Endothelial cell of umbilical vein (primary cell): Measurements from ENCODE around the gene URI1. TPM values are rescaled to one million over a fixed set of nuclear protein-coding genes. Genes with fewer than 3 reads are reported as not detected.

Experiments
- BruUV-seq: library from RNA; stranded (reverse); fragments of 400-500 nt; replicated peaks from 2 replicates; lab custom pipeline; 2021; lab: Mats Ljungman, UMichigan
- CTCF ChIA-PET: fragments of 300-600, 350-600 bp; sonication (Branson Sonifier 250); formaldehyde crosslinking; loops from one replicate; lab custom pipeline; 2021; ENCODE audit warnings: antibody characterized with exemption, inconsistent platforms; lab: Charles Lee
- POLR2A ChIA-PET: fragments of 300-600, 350-600 bp; sonication (Branson Sonifier 250); formaldehyde crosslinking; loops from one replicate; lab custom pipeline; 2021; ENCODE audit warnings: antibody characterized with exemption, inconsistent platforms; lab: Charles Lee
- DNase-seq: peaks from one replicate; pipeline ENCODE4 v3.0.0-alpha.2; 2011; ENCODE audit warnings: low read depth, low spot score
- FAIRE-seq: peaks from 2 replicates; lab custom pipeline; 2011; peaks lifted over from hg19 to GRCh38; lab: Jason Lieb, UNC
- H2AFZ ChIP-seq: 2 replicates; pipeline ENCODE4 v1.6.0; 2012; ENCODE audit warnings: low read depth, low read length, control low read depth, inconsistent platforms
- H3K27ac ChIP-seq: 2 replicates; pipeline ENCODE4 v1.5.1; 2011; ENCODE audit warnings: low read depth, mild to moderate bottlenecking, control low read depth, low read length, moderate library complexity; ENCODE audit not compliant: insufficient read depth
- H3K27me3 ChIP-seq, 2 experiments: 2 replicates each; pipeline versions ENCODE4 v1.6.0 to v1.6.1; 2011; ENCODE audit warnings: low read length in 2 of 2, mixed read lengths in 1 of 2; ENCODE audit not compliant: control insufficient read depth in 2 of 2, insufficient read depth in 2 of 2
- H3K36me3 ChIP-seq, 2 experiments: 2 replicates in 1 of 2; 3 replicates in 1 of 2; pipeline ENCODE4 v1.5.1; 2011; ENCODE audit warnings: low read length in 2 of 2, mild to moderate bottlenecking in 1 of 2, moderate library complexity in 1 of 2; ENCODE audit not compliant: control insufficient read depth in 2 of 2, insufficient read depth in 2 of 2; ENCODE audit errors: extremely low read depth in 1 of 2
- H3K4me1 ChIP-seq: 3 replicates; pipeline ENCODE4 v1.5.1; 2011; ENCODE audit warnings: mild to moderate bottlenecking, low read length; ENCODE audit not compliant: control insufficient read depth, insufficient read depth; ENCODE audit errors: extremely low read depth
- H3K4me2 ChIP-seq: 2 replicates; pipeline ENCODE4 v1.6.1; 2011; ENCODE audit warnings: low read length, control low read depth, mixed read lengths; ENCODE audit not compliant: insufficient read depth
- H3K4me3 ChIP-seq, 3 experiments: fragments of 200-600 bp in 1 of 3; sonication (generic), shearing (Covaris generic) in 1 of 3; replicated peaks in 1 of 3; 2 replicates each; pipeline ENCODE4 v1.5.1; 2011 to 2016; ENCODE audit warnings: control low read depth in 3 of 3, low read length in 3 of 3, mild to moderate bottlenecking in 2 of 3, inconsistent platforms in 1 of 3, low read depth in 1 of 3, moderate library complexity in 1 of 3; ENCODE audit not compliant: insufficient read depth in 1 of 3
- H3K79me2 ChIP-seq: 2 replicates; pipeline ENCODE4 v1.6.0; 2012; ENCODE audit warnings: low read length, inconsistent platforms; ENCODE audit not compliant: control insufficient read depth, insufficient read depth
- H3K9ac ChIP-seq: replicated peaks from 2 replicates; pipeline ENCODE3; 2011; ENCODE audit warnings: low read length, control low read depth; ENCODE audit not compliant: insufficient read depth; ENCODE audit errors: extremely low read depth
- H3K9me1 ChIP-seq: replicated peaks from 3 replicates; pipeline ENCODE4 v1.6.0; 2011; ENCODE audit warnings: mild to moderate bottlenecking, low read length; ENCODE audit not compliant: control insufficient read depth, insufficient read depth; ENCODE audit errors: extremely low read depth
- H3K9me3 ChIP-seq: replicated peaks from 2 replicates; pipeline ENCODE4 v1.5.1; 2012; ENCODE audit warnings: low read length, inconsistent platforms; ENCODE audit not compliant: control insufficient read depth, insufficient read depth
- H4K20me1 ChIP-seq: replicated peaks from 2 replicates; pipeline ENCODE3; 2011; ENCODE audit warnings: mild to moderate bottlenecking, low read length; ENCODE audit not compliant: control insufficient read depth, insufficient read depth; ENCODE audit errors: extremely low read depth
- EZH2 ChIP-seq: IDR thresholded peaks from 2 replicates; pipeline ENCODE4 v1.6.1; 2012; ENCODE audit warnings: borderline replicate concordance, low read depth, mild to moderate bottlenecking, moderate library complexity, low read length, inconsistent platforms; ENCODE audit not compliant: severe bottlenecking
- FOS ChIP-seq: IDR thresholded peaks from 2 replicates; pipeline ENCODE4 v1.6.1; 2011; ENCODE audit warnings: mild to moderate bottlenecking, low read length, moderate library complexity, borderline replicate concordance; ENCODE audit not compliant: insufficient read depth
- GATA2 ChIP-seq: IDR thresholded peaks from 2 replicates; pipeline ENCODE4 v1.7.0; 2011; ENCODE audit warnings: low read depth, mild to moderate bottlenecking, moderate library complexity, mixed read lengths, low read length; ENCODE audit not compliant: insufficient read length, insufficient read depth
- JUN ChIP-seq: IDR thresholded peaks from 2 replicates; pipeline ENCODE4 v1.6.1; 2011; ENCODE audit warnings: borderline replicate concordance, low read depth; ENCODE audit not compliant: insufficient read length, insufficient read depth
- MYC ChIP-seq: IDR thresholded peaks from one replicate; pipeline ENCODE4 v1.6.1; 2011; ENCODE audit warnings: mild to moderate bottlenecking, low read depth, low read length
- POLR2A ChIP-seq: IDR thresholded peaks from 2 replicates; pipeline ENCODE4 v1.6.1; 2012; ENCODE audit warnings: low read depth, mild to moderate bottlenecking, control low read depth, low read length
- POLR2AphosphoS5 ChIP-seq: IDR thresholded peaks from 2 replicates; pipeline ENCODE4 v1.6.1; 2012; ENCODE audit warnings: low read depth, mild to moderate bottlenecking, control low read depth, low read length, moderate library complexity; ENCODE audit not compliant: insufficient read depth
- dilution Hi-C: fragments of 300-500 bp; cut with MboI; formaldehyde crosslinking; loops from one replicate; pipeline ENCODE4 v1.15.0; 2019; ENCODE audit warnings: low sequenced_read_pairs; ENCODE audit not compliant: extremely low pct_ligation_motif_present
- intact Hi-C: fragments of 100-400 bp; cut with micrococcal nuclease; formaldehyde crosslinking; loops from one replicate; pipeline ENCODE4 v1.10.0; 2022
- polyA plus RNA-seq, 4 experiments: library from polyadenylated mRNA; depleted of rRNA in 3 of 4; stranded (reverse) in 3 of 4; unstranded in 1 of 4; fragments of >200 nt; gene quantifications; 2 replicates each; pipeline versions ENCODE4 v1.2.1 to v1.2.3, GENCODE V29; 2011 to 2012; ENCODE audit warnings: missing spikeins in 1 of 4
- total RNA-seq: library from RNA; stranded (reverse); gene quantifications from 2 replicates; pipeline ENCODE4 v1.2.3, GENCODE V29; 2021
- TF ChIP-seq, protein P1 (sequence below), 2 donors: IDR thresholded peaks; 1 replicate in 1 of 2; 2 replicates in 1 of 2; pipeline ENCODE4 v1.5.1; 2011; ENCODE audit warnings: low read length in 2 of 2, mild to moderate bottlenecking in 2 of 2, moderate library complexity in 2 of 2, control low read depth in 1 of 2, inconsistent platforms in 1 of 2, low read depth in 1 of 2; ENCODE audit not compliant: insufficient read depth in 1 of 2; ENCODE audit errors: extremely low read depth in 1 of 2
- TF ChIP-seq, protein P2 (sequence below): IDR thresholded peaks from 2 replicates; pipeline ENCODE4 v1.6.1; 2011; ENCODE audit not compliant: insufficient read depth, insufficient read length

URI1 gene
- total and polyA plus RNA-seq, 2 donors (not counting 3 experiments of a cell fraction or from before 2014, with no cell fraction given), result 12.8 to 28.9 TPM

GRCh38 chr19:30011051-30011578 is 69.1 kb downstream of the URI1 start:
- Histone ChIP-seq H3K27me3 (no peaks in the 10 kb centered on the region), H3K4me1 (no peaks in the 10 kb centered on the region), H3K4me2 (no peak overlapping the region), H3K36me3 (peaks cover 0 to 5% of the 10 kb centered on the region in 2 experiments), H3K79me2 (no peaks in the 10 kb centered on the region), H3K27ac (no peak overlapping the region), H2AFZ (no peak overlapping the region), H3K9me1 (peaks cover 3% of the 10 kb centered on the region), H3K9ac (no peak overlapping the region), H4K20me1 (no peaks in the 10 kb centered on the region), H3K4me3 (no peak overlapping the region), H3K9me3 (no peaks in the 10 kb centered on the region)
- dilution Hi-C loops (no loop called here), intact Hi-C loops (no loop called here)
- ChIA-PET CTCF (no interaction called here), POLR2A (interaction anchor here (0.6 kb wide), 1 partner anchor 10 kb away, joined by 3 read pairs; no protein-coding TSS in a partner anchor)
- FAIRE-seq (no peak), DNase-seq (no peak)
- no peak for TF ChIP-seq MYC
- no peak for TF ChIP-seq POLR2AphosphoS5
- TF ChIP-seq FOS, result no peak
- TF ChIP-seq JUN, result no peak
- TF ChIP-seq, protein P1, sequence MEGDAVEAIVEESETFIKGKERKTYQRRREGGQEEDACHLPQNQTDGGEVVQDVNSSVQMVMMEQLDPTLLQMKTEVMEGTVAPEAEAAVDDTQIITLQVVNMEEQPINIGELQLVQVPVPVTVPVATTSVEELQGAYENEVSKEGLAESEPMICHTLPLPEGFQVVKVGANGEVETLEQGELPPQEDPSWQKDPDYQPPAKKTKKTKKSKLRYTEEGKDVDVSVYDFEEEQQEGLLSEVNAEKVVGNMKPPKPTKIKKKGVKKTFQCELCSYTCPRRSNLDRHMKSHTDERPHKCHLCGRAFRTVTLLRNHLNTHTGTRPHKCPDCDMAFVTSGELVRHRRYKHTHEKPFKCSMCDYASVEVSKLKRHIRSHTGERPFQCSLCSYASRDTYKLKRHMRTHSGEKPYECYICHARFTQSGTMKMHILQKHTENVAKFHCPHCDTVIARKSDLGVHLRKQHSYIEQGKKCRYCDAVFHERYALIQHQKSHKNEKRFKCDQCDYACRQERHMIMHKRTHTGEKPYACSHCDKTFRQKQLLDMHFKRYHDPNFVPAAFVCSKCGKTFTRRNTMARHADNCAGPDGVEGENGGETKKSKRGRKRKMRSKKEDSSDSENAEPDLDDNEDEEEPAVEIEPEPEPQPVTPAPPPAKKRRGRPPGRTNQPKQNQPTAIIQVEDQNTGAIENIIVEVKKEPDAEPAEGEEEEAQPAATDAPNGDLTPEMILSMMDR (IDR thresholded peaks at IDR 0.05; ENCODE audit: extremely low read depth in 1 of 2, insufficient read depth in 1 of 2, low read depth in 1 of 2, low read length in 2 of 2), result no peak
- TF ChIP-seq, protein P2, sequence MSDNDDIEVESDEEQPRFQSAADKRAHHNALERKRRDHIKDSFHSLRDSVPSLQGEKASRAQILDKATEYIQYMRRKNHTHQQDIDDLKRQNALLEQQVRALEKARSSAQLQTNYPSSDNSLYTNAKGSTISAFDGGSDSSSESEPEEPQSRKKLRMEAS, result no peak
- no peak for TF ChIP-seq POLR2A
- TF ChIP-seq GATA2, result no peak
- no peak for TF ChIP-seq EZH2
- BruUV-seq, result no TSS peak
